Measurements from ENCODE around the gene C7orf33. TPM values are rescaled to one million over a fixed set of nuclear protein-coding genes. Genes with fewer than 3 reads are reported as not detected.

Gene C7orf33
- polyA plus RNA-seq, 2 of the 4 experiments (the other 2 are of a cell fraction) = not detected

- Histone ChIP-seq H3K27ac (no peak overlapping the region), H3K4me2 (no peak overlapping the region), H3K4me1 (no peaks in the 10 kb centered on the region), H3K9me3 (no peaks in the 10 kb centered on the region), H3K4me3 (no peak overlapping the region)
- ChIA-PET CTCF (interaction anchor here (1.2 kb wide), 1 partner anchor 17 kb away, joined by 3 read pairs; no protein-coding TSS in a partner anchor), POLR2A (no interaction called here)
- peak; percentile 34 for TF ChIP-seq MAFK (IDR thresholded peaks at IDR 0.05; ENCODE audit: partially characterized antibody)
- TF ChIP-seq SMC3 (IDR thresholded peaks at IDR 0.05) = no peak
- DNase-seq (ENCODE audit: low read depth in 1 of 2, low spot score in 1 of 2) (no peak), FAIRE-seq (no peak), ATAC-seq (no peak)
- 9% methylated on average over 4 of the region's 4 CpGs for WGBS (ENCODE audit: missing lambda C conversion rate)
Measured at GRCh38 chr7:148657929-148658328, 67.4 kb downstream of the C7orf33 start.

- no peak overlapping the region for H3K27ac ChIP-seq
- no peaks in the 10 kb centered on the region for H3K9me3 ChIP-seq
- FAIRE-seq (no peak), ATAC-seq (no peak), DNase-seq (ENCODE audit: low read depth in 1 of 2, low spot score in 1 of 2) (no peak)
- H3K4me1 ChIP-seq = no peaks in the 10 kb centered on the region
- ChIA-PET POLR2A (no interaction called here), CTCF (no interaction called here)
- TF ChIP-seq REST (IDR thresholded peaks at IDR 0.05) = no peak
- no peak for TF ChIP-seq BHLHE40 (IDR thresholded peaks at IDR 0.05; ENCODE audit: low read depth, low read length)
- no peak for TF ChIP-seq NFE2L2 (conservative IDR thresholded peaks at IDR 0.05; ENCODE audit: low read length)
- TF ChIP-seq POLR2AphosphoS2 (conservative IDR thresholded peaks at IDR 0.05; ENCODE audit: low read length) = no peak
- no peak for TF ChIP-seq ZFP36 (IDR thresholded peaks at IDR 0.05; ENCODE audit: borderline replicate concordance, partially characterized antibody)
- TF ChIP-seq CHD2 (IDR thresholded peaks at IDR 0.05; ENCODE audit: low read length, partially characterized antibody) = no peak
- 62% methylated on average over 2 of the region's 2 CpGs for WGBS (ENCODE audit: missing lambda C conversion rate)
- H3K4me3 ChIP-seq = no peak overlapping the region
- no peak overlapping the region for H3K4me2 ChIP-seq
Measured at GRCh38 chr7:148661471-148661870, 70.9 kb downstream of the C7orf33 start.

GRCh38 chr7:148662646-148663045 lies 72.1 kb downstream of the C7orf33 start:
- ATAC-seq = no peak
- ChIA-PET CTCF (no interaction called here), POLR2A (no interaction called here)
- Histone ChIP-seq H3K4me3 (no peak overlapping the region), H3K27ac (no peak overlapping the region), H3K4me1 (no peaks in the 10 kb centered on the region), H3K9me3 (no peaks in the 10 kb centered on the region), H3K4me2 (no peak overlapping the region)
- no peak for FAIRE-seq
- 44% methylated on average over 3 of the region's 3 CpGs for WGBS (ENCODE audit: missing lambda C conversion rate)
- TF ChIP-seq HOXA7 (CRISPR knock-in tag; IDR thresholded peaks at IDR 0.05) (no peak), KDM5A (IDR thresholded peaks at IDR 0.05) (no peak), CHD4 (IDR thresholded peaks at IDR 0.05; ENCODE audit: borderline replicate concordance) (no peak), EHF (CRISPR knock-in tag; IDR thresholded peaks at IDR 0.05) (no peak), CBX2 (IDR thresholded peaks at IDR 0.05; ENCODE audit: borderline replicate concordance, low read depth) (no peak), MAX (IDR thresholded peaks at IDR 0.05) (no peak), HOXB13 (CRISPR knock-in tag; IDR thresholded peaks at IDR 0.05; ENCODE audit: low read depth) (no peak), CHD2 (IDR thresholded peaks at IDR 0.05; ENCODE audit: low read length, partially characterized antibody) (no peak), NFE2L2 (conservative IDR thresholded peaks at IDR 0.05; ENCODE audit: low read length) (no peak), POLR2A (IDR thresholded peaks at IDR 0.05; ENCODE audit: low read length) (no peak), HEYL (CRISPR knock-in tag; IDR thresholded peaks at IDR 0.05) (no peak), HOXB5 (CRISPR knock-in tag; IDR thresholded peaks at IDR 0.05) (no peak), HMGXB4 (CRISPR knock-in tag; IDR thresholded peaks at IDR 0.05; ENCODE audit: borderline replicate concordance) (no peak), SMC3 (IDR thresholded peaks at IDR 0.05) (no peak), RCOR1 (IDR thresholded peaks at IDR 0.05; ENCODE audit: low read depth, low read length) (no peak)
- DNase-seq (ENCODE audit: low read depth in 1 of 2, low spot score in 1 of 2) = no peak

Data from A549 (cell line).